Measurements from ENCODE around the gene AQP1.

The AQP1 gene

GRCh38 chr7:30900053-30900452 is 11.6 kb upstream of the AQP1 start:
- TF ChIP-seq CTCF (IDR thresholded peaks at IDR 0.05; ENCODE audit: low read depth, low read length): no peak
- no peak for DNase-seq (ENCODE audit: extremely low read depth, low read depth)

- no peak for TF ChIP-seq CTCF (IDR thresholded peaks at IDR 0.05; ENCODE audit: low read depth, low read length)
- no peak for DNase-seq (ENCODE audit: extremely low read depth, low read depth)
These were observed 10.8 kb upstream of the AQP1 start for GRCh38 chr7:30900803-30901362.

GRCh38 chr7:30901856-30902255 is 9.8 kb upstream of the AQP1 start:
- DNase-seq (ENCODE audit: extremely low read depth, low read depth): no peak
- no peak for TF ChIP-seq CTCF (IDR thresholded peaks at IDR 0.05; ENCODE audit: low read depth, low read length)

DNA sequence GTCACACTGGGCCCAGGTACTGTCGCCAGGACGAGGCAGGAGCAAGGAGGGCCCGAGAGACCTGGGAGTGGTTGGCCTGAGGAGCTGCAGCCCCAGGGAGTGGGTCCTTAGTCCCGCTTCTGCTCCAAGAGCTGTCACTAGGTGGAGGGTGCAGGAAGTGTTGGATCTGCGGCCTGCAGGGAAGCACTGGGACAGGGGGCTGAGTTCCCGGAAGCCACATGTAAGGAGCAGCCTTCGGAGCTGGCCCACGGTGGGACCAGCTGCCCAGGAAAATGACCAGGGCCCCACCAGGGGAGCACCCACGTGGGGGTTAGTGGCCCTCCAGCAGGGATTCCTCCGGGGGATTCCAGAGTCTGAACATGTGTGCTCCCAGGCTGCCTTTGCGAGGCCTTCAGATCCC is 9.2 kb upstream of the AQP1 start:
- DNase-seq (ENCODE audit: extremely low read depth, low read depth): no peak
- no peak for TF ChIP-seq CTCF (IDR thresholded peaks at IDR 0.05; ENCODE audit: low read depth, low read length)

- TF ChIP-seq CTCF (IDR thresholded peaks at IDR 0.05; ENCODE audit: low read depth, low read length): no peak
- no peak for DNase-seq (ENCODE audit: extremely low read depth, low read depth)
These were observed 8.5 kb upstream of the AQP1 start for GRCh38 chr7:30903146-30903545.

DNA sequence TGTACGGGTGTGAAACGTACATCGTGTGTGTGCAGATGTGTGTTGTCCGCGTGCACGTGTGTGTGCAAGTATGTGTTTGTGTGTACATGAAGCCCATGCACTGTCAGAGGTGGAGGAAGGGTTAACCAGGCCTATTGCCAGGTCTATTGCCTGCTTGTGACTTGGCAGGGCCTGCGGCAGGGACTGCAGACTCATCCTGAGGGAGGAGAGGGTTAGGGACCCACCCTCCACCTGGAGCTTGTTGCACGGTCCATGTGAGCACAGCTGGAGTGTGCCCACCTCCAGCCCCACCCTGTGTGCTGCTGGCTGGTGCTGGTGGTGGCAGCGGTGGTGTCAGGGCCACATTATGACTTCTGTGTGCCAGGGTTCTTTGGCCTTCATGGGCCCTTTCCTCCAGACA is 7.1 kb upstream of the AQP1 start:
- no peak for TF ChIP-seq CTCF (IDR thresholded peaks at IDR 0.05; ENCODE audit: low read depth, low read length)
- DNase-seq (ENCODE audit: extremely low read depth, low read depth): no peak

DNA sequence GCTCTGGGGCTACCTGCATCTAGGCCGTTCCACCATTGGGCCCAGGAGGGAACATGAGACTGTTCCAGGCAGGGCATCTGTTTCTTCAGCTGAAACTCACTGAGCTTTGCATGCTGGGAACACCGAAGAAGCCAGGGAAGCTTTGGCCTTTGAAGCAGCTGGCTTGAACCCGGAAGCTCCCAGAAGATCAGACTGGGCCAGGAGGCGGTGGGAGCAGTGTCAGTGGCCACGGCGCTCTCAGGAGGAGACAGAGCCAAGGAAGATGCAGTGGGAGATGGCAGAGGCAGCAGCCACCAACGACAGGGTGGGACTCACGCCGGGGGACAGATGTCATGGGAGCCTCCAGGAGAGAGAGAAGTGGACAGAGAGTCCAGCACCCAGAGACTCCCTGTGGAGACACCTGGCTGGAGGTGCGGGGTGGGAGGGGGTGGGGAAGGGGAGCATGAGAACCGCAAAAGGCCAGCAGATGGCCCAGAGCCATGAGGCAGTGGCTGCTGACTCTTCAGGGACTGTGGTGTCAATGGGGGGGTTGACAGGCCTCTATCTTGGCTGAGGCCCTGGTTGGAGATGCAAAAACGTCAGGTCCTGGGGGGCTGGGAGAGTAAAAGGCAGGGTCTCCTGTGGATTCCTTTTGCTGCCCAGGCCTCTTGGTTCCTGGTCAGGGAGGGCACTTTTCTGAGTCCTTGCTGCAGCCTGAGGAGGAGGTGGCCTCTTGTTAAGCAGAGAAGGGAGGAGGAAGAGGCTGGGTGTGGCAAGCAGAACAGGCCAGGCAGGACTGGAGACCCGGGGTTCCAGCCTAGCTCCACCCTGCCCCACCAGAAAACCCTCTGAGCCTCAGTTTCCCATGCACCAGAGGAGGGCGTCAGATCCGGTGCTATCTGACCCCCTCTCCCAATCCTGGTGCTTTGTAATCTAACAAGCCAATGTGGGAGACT is 6.3 kb upstream of the AQP1 start:
- no peak for TF ChIP-seq CTCF (IDR thresholded peaks at IDR 0.05; ENCODE audit: low read depth, low read length)
- no peak for DNase-seq (ENCODE audit: extremely low read depth, low read depth)

Data from AG09319 (cell line).